C1 segment of cervical spinal cord (tissue), 14 donors: ENCODE data around the gene RGP1.

Experiments
- DNase-seq, 14 donors: peaks; one replicate each; lab custom pipeline; 2025; lab: John Stamatoyannopoulos, UW

RGP1 gene

GRCh38 chr9:35748858-35749514 lies at the start of gene RGP1, which contains the start of gene GBA2:
RGP1 (plus strand) TSS chr9:35749287; CDS start chr9:35749756, 469 bp downstream.
GBA2 (minus strand) TSS chr9:35749228; CDS start chr9:35748704, 524 bp downstream.
- peak in 13 of 14 donors; percentile 36 to 86 (median 72) for DNase-seq

- DNase-seq = no peak
Measured at GRCh38 chr9:35700031-35700430, 49.1 kb upstream of the RGP1 start.

- DNase-seq = no peak
Measured at GRCh38 chr9:35700942-35701341, 48.1 kb upstream of the RGP1 start.

- DNase-seq = no peak
Measured at GRCh38 chr9:35702696-35703095, 46.4 kb upstream of the RGP1 start.

- no peak for DNase-seq
Measured at GRCh38 chr9:35703906-35704672, 45.0 kb upstream of the RGP1 start.

GRCh38 chr9:35705372-35705771 lies 43.7 kb upstream of the RGP1 start:
- DNase-seq = no peak

- DNase-seq = peak in 1 of 14 donors; percentile 92
Measured at GRCh38 chr9:35705836-35706430, 43.2 kb upstream of the RGP1 start.

GRCh38 chr9:35706951-35707350 lies 42.1 kb upstream of the RGP1 start:
- no peak for DNase-seq

GRCh38 chr9:35708146-35708545 lies 40.9 kb upstream of the RGP1 start:
- DNase-seq = no peak

- no peak for DNase-seq
Measured at GRCh38 chr9:35710818-35711500, 38.1 kb upstream of the RGP1 start.

- no peak for DNase-seq
Measured at GRCh38 chr9:35711501-35712428, 37.3 kb upstream of the RGP1 start.

- DNase-seq = no peak
Measured at GRCh38 chr9:35712762-35713400, 36.2 kb upstream of the RGP1 start.

GRCh38 chr9:35713578-35713977 lies 35.5 kb upstream of the RGP1 start:
- no peak for DNase-seq

GRCh38 chr9:35714123-35714522 lies 35.0 kb upstream of the RGP1 start:
- DNase-seq = peak in 1 of 14 donors; percentile 71

GRCh38 chr9:35714579-35715252 lies 34.4 kb upstream of the RGP1 start:
- DNase-seq = no peak

- DNase-seq = peak in 2 of 14 donors; percentile 16 to 90
Measured at GRCh38 chr9:35716230-35716629, 32.9 kb upstream of the RGP1 start.

GRCh38 chr9:35717132-35717870 lies 31.8 kb upstream of the RGP1 start:
- no peak for DNase-seq

GRCh38 chr9:35718721-35719511 lies 30.2 kb upstream of the RGP1 start:
- no peak for DNase-seq
